CD4-positive, alpha-beta T cell (primary cell): ENCODE results near the gene AK5. TPM values are rescaled to one million over a fixed set of nuclear protein-coding genes. Genes with fewer than 3 reads are reported as not detected.

Experiments used
- ATAC-seq: fragments of 200-7000 bp; cut with Tn5 transposase; one replicate; pipeline ENCODE4 v1.10.0; 2022; ENCODE audit warnings: mild to moderate bottlenecking; ENCODE audit not compliant: poor library complexity
- CTCF ChIA-PET: fragments of 350-600 bp; sonication (Branson Sonifier 250); formaldehyde crosslinking; loops from one replicate; lab custom pipeline; 2021; ENCODE audit warnings: antibody characterized with exemption, inconsistent platforms; lab: Charles Lee
- POLR2A ChIA-PET: fragments of 350-600 bp; sonication (Branson Sonifier 250); formaldehyde crosslinking; loops from one replicate; lab custom pipeline; 2021; ENCODE audit warnings: antibody characterized with exemption, inconsistent platforms; lab: Charles Lee
- DNase-seq, 14 experiments: peaks; one replicate each; pipeline ENCODE4 v3.0.0-alpha.2; 2013 to 2020; ENCODE audit warnings: mixed read lengths in 2 of 14
- H3K27ac ChIP-seq, 2 donors: one replicate each; pipeline versions ENCODE4 v1.5.1 to v1.7.0; 2013; ENCODE audit warnings: low read length in 2 of 2, low read depth in 1 of 2, mild to moderate bottlenecking in 1 of 2
- H3K27me3 ChIP-seq, 2 experiments: 1 replicate in 1 of 2; 2 replicates in 1 of 2; pipeline versions ENCODE4 v1.6.1 to v1.7.0; 2013; ENCODE audit warnings: low read length in 2 of 2, control low read depth in 1 of 2, mild to moderate bottlenecking in 1 of 2, moderate library complexity in 1 of 2; ENCODE audit not compliant: insufficient read depth in 2 of 2, control insufficient read depth in 1 of 2
- H3K36me3 ChIP-seq: one replicate; pipeline ENCODE4 v1.6.1; 2013; ENCODE audit warnings: low read length, control low read depth; ENCODE audit not compliant: insufficient read depth
- H3K4me1 ChIP-seq: one replicate; pipeline ENCODE4 v1.6.1; 2013; ENCODE audit warnings: low read length, control low read depth; ENCODE audit not compliant: insufficient read depth
- H3K4me3 ChIP-seq: one replicate; pipeline ENCODE4 v1.5.1; 2013; ENCODE audit warnings: mild to moderate bottlenecking, low read length, moderate library complexity
- H3K9me3 ChIP-seq, 2 experiments: 1 replicate in 1 of 2; 2 replicates in 1 of 2; pipeline versions ENCODE4 v1.6.1 to v1.7.0; 2013; ENCODE audit warnings: low read length in 2 of 2, mild to moderate bottlenecking in 2 of 2, control low read depth in 1 of 2, moderate library complexity in 1 of 2; ENCODE audit not compliant: control insufficient read depth in 1 of 2, insufficient read depth in 1 of 2
- H3K27ac Mint-ChIP-seq: one replicate; pipeline ENCODE4 v1.8.0; 2020; ENCODE audit warnings: mixed read lengths
- H3K27me3 Mint-ChIP-seq: one replicate; pipeline ENCODE4 v1.8.0; 2021; ENCODE audit warnings: mixed read lengths
- H3K36me3 Mint-ChIP-seq: one replicate; pipeline ENCODE4 v1.8.0; 2021; ENCODE audit warnings: low read depth, mixed read lengths
- H3K4me1 Mint-ChIP-seq: one replicate; pipeline ENCODE4 v1.8.0; 2021; ENCODE audit warnings: low read depth, mixed read lengths
- H3K4me3 Mint-ChIP-seq: one replicate; pipeline ENCODE4 v1.8.0; 2020; ENCODE audit warnings: mild to moderate bottlenecking, mixed read lengths
- H3K9me3 Mint-ChIP-seq: one replicate; pipeline ENCODE4 v1.8.0; 2020; ENCODE audit warnings: mixed read lengths
- CTCF ChIP-seq: fragments of 200-600 bp; IDR thresholded peaks from one replicate; pipeline ENCODE4 v1.8.0; 2022; ENCODE audit warnings: antibody characterized with exemption, mild to moderate bottlenecking
- intact Hi-C, 2 experiments: fragments of 100-400 bp; cut with DNase I in 1 of 2; cut with micrococcal nuclease in 1 of 2; formaldehyde crosslinking; loops; one replicate each; pipeline versions ENCODE4 v1.15.1 to v1.9.0; 2023 to 2025; cut with DNase I, micrococcal nuclease
- total RNA-seq, 174 experiments: library from RNA in 2 of 174; stranded (reverse) in 2 of 174; gene quantifications; one replicate each; pipeline ENCODE4 v1.2.3 and lab custom pipeline; 2021 to 2026

Gene AK5
- total RNA-seq, 2 experiments from 2014 or later: 32.0 TPM

GRCh38 chr1:77438236-77438913, 156.6 kb downstream of the AK5 start:
- Histone ChIP-seq H3K36me3 (no peaks in the 10 kb centered on the region), H3K27ac (no peak overlapping the region), H3K9me3 (peaks cover 9 to 29% of the 10 kb centered on the region in 2 experiments), H3K27me3 (no peaks in the 10 kb centered on the region), H3K4me3 (no peak overlapping the region), H3K4me1 (peaks cover 7% of the 10 kb centered on the region)
- Mint-ChIP-seq H3K4me1 (peaks cover 35% of the 10 kb centered on the region), H3K9me3 (peaks cover 5% of the 10 kb centered on the region), H3K4me3 (peak overlapping the region; percentile 75), H3K27me3 (no peaks in the 10 kb centered on the region), H3K27ac (peak overlapping the region; percentile 74), H3K36me3 (peaks cover 56% of the 10 kb centered on the region)
- intact Hi-C loops: loop anchor here in 1 of 2 experiments (10.0 kb wide), 4 partner anchors 46 to 246 kb away; partner anchors contain the start of gene ZZZ3
- ChIA-PET CTCF (no interaction called here), POLR2A (interaction anchor here (0.6 to 1.9 kb wide), 6 partner anchors 10 to 219 kb away, joined by 3 to 7 read pairs (median 3); partner anchors contain the start of gene PIGK)
- no peak for TF ChIP-seq CTCF
- DNase-seq: peak in 1 of 14 experiments; percentile 26
- no peak for ATAC-seq

DNA sequence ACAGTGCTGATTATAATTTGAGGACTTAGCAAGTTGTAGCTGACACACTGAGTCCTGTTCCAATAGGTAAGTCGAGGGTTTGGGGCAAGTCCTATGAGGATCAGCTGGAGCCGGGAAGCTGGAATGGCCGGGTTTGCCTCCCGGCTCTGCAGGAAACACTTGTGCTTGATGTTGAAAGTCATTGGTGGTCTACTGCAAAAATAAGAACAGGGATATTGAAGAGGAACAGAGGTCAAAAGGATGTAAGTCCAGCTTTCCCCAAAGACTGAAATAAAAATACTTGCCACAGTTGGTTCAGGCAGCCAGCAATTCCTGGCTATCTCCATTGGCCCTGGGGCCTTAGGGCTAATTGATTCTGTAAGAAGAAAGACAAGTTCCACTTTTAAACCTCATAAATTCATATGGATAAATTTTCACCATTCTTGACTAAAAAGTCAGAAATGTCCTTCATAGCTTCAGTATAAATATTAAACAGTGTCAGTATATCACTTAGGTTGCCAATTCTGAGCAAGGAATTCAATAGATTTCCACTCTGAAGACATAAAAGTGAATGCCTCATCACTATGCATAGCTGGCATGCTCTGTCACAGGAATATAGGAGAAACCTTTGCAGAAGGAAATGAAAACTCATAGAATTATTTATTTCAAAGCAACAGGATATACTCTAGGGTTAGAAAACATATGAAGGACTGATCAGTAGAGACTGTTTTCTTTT, 165.2 kb downstream of the AK5 start:
- H3K4me1 Mint-ChIP-seq: peaks cover 25% of the 10 kb centered on the region
- no peak for TF ChIP-seq CTCF
- H3K4me1 ChIP-seq: no peaks in the 10 kb centered on the region
- intact Hi-C loops: no loop called here
- H3K27me3 Mint-ChIP-seq: no peaks in the 10 kb centered on the region
- no peak for DNase-seq
- peaks cover 7% of the 10 kb centered on the region for H3K9me3 Mint-ChIP-seq
- peaks cover 38% of the 10 kb centered on the region for H3K36me3 Mint-ChIP-seq
- no peak overlapping the region for H3K4me3 Mint-ChIP-seq
- H3K27me3 ChIP-seq: no peaks in the 10 kb centered on the region
- H3K36me3 ChIP-seq: no peaks in the 10 kb centered on the region
- no peak overlapping the region for H3K27ac ChIP-seq
- POLR2A ChIA-PET: no interaction called here
- H3K9me3 ChIP-seq: peaks cover 0 to 4% of the 10 kb centered on the region in 2 experiments
- no peak overlapping the region for H3K27ac Mint-ChIP-seq
- CTCF ChIA-PET: no interaction called here
- H3K4me3 ChIP-seq: no peak overlapping the region
- no peak for ATAC-seq

DNA sequence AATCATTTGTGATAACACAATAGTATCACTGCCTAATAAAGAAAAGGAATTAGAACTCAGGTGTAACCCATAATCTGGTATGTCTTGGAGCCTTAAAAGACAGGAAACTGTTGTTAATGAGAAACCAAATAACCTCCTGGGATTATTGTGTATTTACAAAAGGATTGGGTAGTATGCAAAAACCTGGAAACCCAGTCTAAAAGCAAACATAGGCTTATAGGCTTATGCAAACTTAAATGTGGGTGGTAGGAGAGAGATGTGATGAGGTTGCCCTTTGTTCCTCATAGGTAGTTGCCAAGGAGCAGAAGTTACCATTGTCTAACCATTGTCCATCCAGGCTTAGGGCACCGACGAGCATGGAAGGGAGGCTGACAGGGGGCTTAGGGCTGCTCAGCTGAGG, 165.8 kb downstream of the AK5 start:
- H3K9me3 ChIP-seq: peaks cover 0 to 4% of the 10 kb centered on the region in 2 experiments
- ATAC-seq: no peak

More for the DNA sequence above, 165.8 kb downstream of the AK5 start:
- no peak for DNase-seq
- peaks cover 37% of the 10 kb centered on the region for H3K36me3 Mint-ChIP-seq
- ChIA-PET POLR2A (interaction anchor here (1.3 kb wide), 1 partner anchor 10 kb away, joined by 3 read pairs; no protein-coding TSS in a partner anchor), CTCF (no interaction called here)
- no peak overlapping the region for H3K27ac Mint-ChIP-seq
- H3K27me3 Mint-ChIP-seq: no peaks in the 10 kb centered on the region
- peaks cover 7% of the 10 kb centered on the region for H3K9me3 Mint-ChIP-seq
- H3K4me3 Mint-ChIP-seq: no peak overlapping the region
- intact Hi-C loops: no loop called here
- H3K4me1 Mint-ChIP-seq: peaks cover 25% of the 10 kb centered on the region
- Histone ChIP-seq H3K27me3 (no peaks in the 10 kb centered on the region), H3K36me3 (no peaks in the 10 kb centered on the region), H3K4me3 (no peak overlapping the region), H3K27ac (no peak overlapping the region), H3K4me1 (no peaks in the 10 kb centered on the region)
- no peak for TF ChIP-seq CTCF
